ENCODE measurements around the gene ESPN. TPM values are rescaled to one million over a fixed set of nuclear protein-coding genes. Genes with fewer than 3 reads are reported as not detected.

ESPN gene
- total and polyA plus RNA-seq, 2 of the 8 experiments (the other 6 are each of a cell fraction or from before 2014, with no cell fraction given) = 5.2 to 16.3 TPM

GRCh38 chr1:6508154-6508815, 83.7 kb downstream of the ESPN start:
- FAIRE-seq (no peak), DNase-seq (ENCODE audit: low read depth in 1 of 2, low spot score in 2 of 2) (no peak)
- H4K8ac ChIP-seq (ENCODE audit: extremely low read depth, insufficient read depth, low read length) = peak overlapping the region; percentile 74; the same call in 1 of the 2 replicates
- H2AFZ ChIP-seq (ENCODE audit: low read length) = no peak overlapping the region
- H3K4ac ChIP-seq (replicated peaks; ENCODE audit: insufficient read length, low read depth, low read length) = no peak overlapping the region
- no peaks in the 10 kb centered on the region for H3K23me2 ChIP-seq (ENCODE audit: low read depth, low read length)
- H4K20me1 ChIP-seq (replicated peaks in 1 of 2; ENCODE audit: control insufficient read depth in 1 of 2, insufficient read depth in 2 of 2, low read length in 2 of 2) = no peaks in the 10 kb centered on the region
- H3K27me3 ChIP-seq (replicated peaks in 1 of 4; ENCODE audit: control insufficient read depth in 3 of 4, extremely low read depth in 1 of 4, insufficient read depth in 3 of 4, low read length in 3 of 4) = no peaks in the 10 kb centered on the region
- no peak overlapping the region for H4K91ac ChIP-seq (replicated peaks; ENCODE audit: insufficient read length, low read length)
- no peak overlapping the region for H3K4me3 ChIP-seq (ENCODE audit: extremely low read depth in 1 of 4, insufficient read depth in 2 of 4, low read depth in 3 of 4, low read length in 4 of 4)
- TF ChIP-seq SAP30 (IDR thresholded peaks at IDR 0.05; ENCODE audit: insufficient read depth, insufficient replicate concordance, low read length) (no peak), ATF3 (IDR thresholded peaks at IDR 0.05; ENCODE audit: insufficient read depth, low read depth, low read length) (no peak), RXRA (IDR thresholded peaks at IDR 0.05; ENCODE audit: insufficient read depth, low read depth, low read length) (no peak), TCF12 (IDR thresholded peaks at IDR 0.05; ENCODE audit: low read depth, low read length) (no peak), NANOG (IDR thresholded peaks at IDR 0.05; ENCODE audit: insufficient read depth, low read depth, low read length, poor library complexity, severe bottlenecking) (no peak), ASH2L (IDR thresholded peaks at IDR 0.05; ENCODE audit: low read length) (no peak), KDM4A (IDR thresholded peaks at IDR 0.05; ENCODE audit: low read depth, low read length, severe bottlenecking) (no peak), SUZ12 (IDR thresholded peaks at IDR 0.05; ENCODE audit: low read length) (no peak), RNF2 (IDR thresholded peaks at IDR 0.05; ENCODE audit: borderline replicate concordance, low read depth, low read length, missing control alignments, poor library complexity, severe bottlenecking) (no peak)
- H3K9me3 ChIP-seq (ENCODE audit: insufficient read depth in 2 of 2, low read depth in 1 of 2, low read length in 1 of 2) = no peaks in the 10 kb centered on the region
- WGBS, 2 experiments (ENCODE audit: extremely low coverage in 1 of 2, insufficient coverage in 1 of 2, insufficient read length in 1 of 2, insufficient replicate concordance in 2 of 2, low coverage in 1 of 2, low lambda C conversion rate in 2 of 2, missing lambda C conversion rate in 1 of 2) = 85% methylated on average over 16 of the region's 18 CpGs; no CpG with 5 or more reads in 1 of the 2 experiments
- no peak overlapping the region for H2BK120ac ChIP-seq (replicated peaks; ENCODE audit: low read depth, low read length)
- H3K4me1 ChIP-seq (replicated peaks in 1 of 4; ENCODE audit: control insufficient read depth in 3 of 4, insufficient read depth in 4 of 4, low read length in 3 of 4) = no peaks in the 10 kb centered on the region; a peak in 3 of 7 replicates
- H3K18ac ChIP-seq (ENCODE audit: extremely low read depth, low read length) = no peak overlapping the region
- ChIA-PET CTCF (ENCODE audit: partially characterized antibody) (interaction anchor here (0.6 to 7.8 kb wide), 7 partner anchors 9 to 125 kb away, joined by 3 to 60 read pairs (median 3); partner anchors contain the start of gene PLEKHG5), POLR2A (ENCODE audit: partially characterized antibody) (interaction anchor here (0.9 to 2.8 kb wide), 3 partner anchors 10 to 36 kb away, joined by 3 to 9 read pairs (median 3); no protein-coding TSS in a partner anchor)
- no peak overlapping the region for H3K9ac ChIP-seq (replicated peaks in 1 of 4; ENCODE audit: extremely low read depth in 1 of 4, low read depth in 3 of 4, low read length in 3 of 4)
- peak overlapping the region; percentile 1; the same call in 1 of the 2 replicates for H2BK12ac ChIP-seq (ENCODE audit: low read depth, low read length)
- no peaks in the 10 kb centered on the region for H3K79me2 ChIP-seq (ENCODE audit: control insufficient read depth in 1 of 2, insufficient read depth in 2 of 2, low read length in 2 of 2)
- no peak overlapping the region for H4K5ac ChIP-seq (ENCODE audit: insufficient read length, low read depth, low read length)
- no peaks in the 10 kb centered on the region for H3K36me3 ChIP-seq (ENCODE audit: control insufficient read depth in 2 of 4, insufficient read depth in 4 of 4, low read length in 3 of 4)
- H3K23ac ChIP-seq (ENCODE audit: insufficient read length) = no peak overlapping the region
- H3K56ac ChIP-seq (replicated peaks; ENCODE audit: insufficient read length, low read depth, low read length) = no peak overlapping the region
- H3K4me2 ChIP-seq (ENCODE audit: insufficient read depth in 1 of 2, low read depth in 2 of 2, low read length in 2 of 2) = no peak overlapping the region
- no peak overlapping the region for H2BK15ac ChIP-seq (ENCODE audit: low read length)
- H3K79me1 ChIP-seq (ENCODE audit: low read depth, low read length) = no peaks in the 10 kb centered on the region; the same call in 1 of the 2 replicates
- H3K14ac ChIP-seq (ENCODE audit: insufficient read length) = no peak overlapping the region
- no peak overlapping the region for H2BK20ac ChIP-seq (ENCODE audit: low read length)
- no peak overlapping the region for H2BK5ac ChIP-seq (ENCODE audit: low read depth, low read length)
- no peak overlapping the region for H2AK5ac ChIP-seq (ENCODE audit: low read depth, low read length)
- H3K27ac ChIP-seq (ENCODE audit: low read depth, low read length) = no peak overlapping the region

All from H1 (cell line).